HG03457 (cell line): ENCODE results near the gene SPECC1L.
"Not testable (repeated sequence)": the region's sequence is repeated elsewhere in the genome, so short reads cannot be mapped to it uniquely, and the experiment has no call there.

Source experiments
- ATAC-seq: cut with Tn5 transposase; IDR thresholded peaks from one replicate; pipeline ENCODE4 v1.9.1; 2021; ENCODE audit warnings: moderate number of reproducible peaks; ENCODE audit not compliant: unreplicated experiment

The SPECC1L gene

GRCh38 chr22:24285245-24285644 lies 14.6 kb downstream of the SPECC1L start:
- no peak for ATAC-seq

DNA sequence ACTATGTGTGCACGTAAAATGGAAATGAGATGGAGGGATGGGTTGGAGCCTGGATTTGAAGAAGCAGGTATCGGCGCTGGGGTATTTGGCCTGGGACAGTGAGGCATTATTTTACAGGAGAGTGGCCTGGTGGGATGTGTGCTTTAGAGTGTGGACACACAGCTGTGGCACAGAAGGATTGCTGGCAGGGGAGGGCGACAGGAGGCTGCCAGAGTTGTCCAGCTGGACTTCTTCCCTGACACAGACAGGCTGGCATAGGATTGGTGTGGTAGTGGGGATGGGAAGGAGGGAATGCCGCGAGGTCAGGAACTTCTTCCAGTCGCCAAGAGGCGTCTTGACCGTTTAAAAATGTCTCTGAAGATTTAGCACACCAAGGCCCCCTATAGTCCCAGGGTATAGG lies 16.6 kb downstream of the SPECC1L start:
- not testable (repeated sequence) for ATAC-seq

- not testable (repeated sequence) for ATAC-seq
Measured at GRCh38 chr22:24287801-24288200, 17.2 kb downstream of the SPECC1L start.

GRCh38 chr22:24289114-24289513 lies 18.5 kb downstream of the SPECC1L start:
- no peak for ATAC-seq

DNA sequence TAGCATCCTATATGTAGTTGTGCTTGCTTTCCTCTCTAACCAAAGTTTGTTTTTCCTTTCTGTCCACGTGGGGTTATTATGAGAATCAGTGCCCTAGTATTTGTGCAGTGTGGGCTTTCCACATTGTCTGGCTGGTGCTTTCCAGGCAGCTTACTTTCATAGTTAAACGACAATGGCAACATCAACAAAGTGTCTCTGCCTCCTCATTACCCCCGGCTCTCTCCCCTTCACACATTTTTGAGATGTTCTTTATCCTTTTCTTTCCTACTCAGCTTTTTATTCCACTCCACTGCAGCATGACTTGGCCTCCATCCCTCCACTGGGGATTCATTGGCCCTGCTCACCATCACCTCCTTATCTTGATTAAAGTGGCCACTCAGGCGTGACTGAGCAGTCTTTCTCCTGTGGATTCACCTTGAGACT lies 19.1 kb downstream of the SPECC1L start:
- no peak for ATAC-seq

- ATAC-seq = no peak
Measured at GRCh38 chr22:24290459-24290858, 19.8 kb downstream of the SPECC1L start.

DNA sequence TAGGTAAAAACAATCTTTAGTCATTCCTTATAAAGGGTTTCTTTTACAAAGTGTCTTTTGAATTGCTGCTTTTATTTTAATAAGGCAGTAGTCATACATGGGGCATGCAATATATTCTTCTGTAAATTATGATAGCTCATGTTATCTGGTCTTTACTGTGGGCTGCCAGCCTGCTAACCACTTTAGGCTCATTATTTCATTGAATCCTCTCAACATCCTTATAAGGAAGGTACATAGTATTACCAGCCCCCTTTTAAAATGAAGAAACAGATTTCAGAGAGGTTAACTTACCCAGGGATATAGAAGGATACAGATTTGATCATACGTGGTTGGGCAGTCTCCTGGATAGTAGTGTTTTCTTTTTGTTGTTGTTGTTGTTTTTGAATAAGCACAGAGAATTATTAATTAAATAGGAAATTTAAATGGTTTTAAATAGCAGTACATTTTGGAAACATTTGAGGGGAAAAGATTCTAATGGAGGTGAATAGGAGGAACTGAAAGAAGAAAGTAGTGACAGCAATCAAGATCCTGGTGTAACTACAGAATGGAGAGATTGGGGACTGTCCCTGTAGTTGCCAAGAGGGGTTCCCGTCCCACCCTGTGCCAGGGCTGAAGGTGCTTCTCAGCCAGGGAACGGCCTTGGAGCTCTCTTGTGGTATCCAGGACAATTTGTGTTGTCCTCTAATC lies 21.0 kb downstream of the SPECC1L start:
- ATAC-seq = no peak

GRCh38 chr22:24292202-24292830 lies 21.7 kb downstream of the SPECC1L start:
- not testable (repeated sequence) for ATAC-seq

- not testable (repeated sequence) for ATAC-seq
Measured at GRCh38 chr22:24294913-24295312, 24.3 kb downstream of the SPECC1L start.

GRCh38 chr22:24298497-24299155 lies 28.0 kb downstream of the SPECC1L start:
- not testable (repeated sequence) for ATAC-seq

- not testable (repeated sequence) for ATAC-seq
Measured at GRCh38 chr22:24300522-24300921, 29.9 kb downstream of the SPECC1L start.

GRCh38 chr22:24302591-24302990 lies 32.0 kb downstream of the SPECC1L start:
- no peak for ATAC-seq

DNA sequence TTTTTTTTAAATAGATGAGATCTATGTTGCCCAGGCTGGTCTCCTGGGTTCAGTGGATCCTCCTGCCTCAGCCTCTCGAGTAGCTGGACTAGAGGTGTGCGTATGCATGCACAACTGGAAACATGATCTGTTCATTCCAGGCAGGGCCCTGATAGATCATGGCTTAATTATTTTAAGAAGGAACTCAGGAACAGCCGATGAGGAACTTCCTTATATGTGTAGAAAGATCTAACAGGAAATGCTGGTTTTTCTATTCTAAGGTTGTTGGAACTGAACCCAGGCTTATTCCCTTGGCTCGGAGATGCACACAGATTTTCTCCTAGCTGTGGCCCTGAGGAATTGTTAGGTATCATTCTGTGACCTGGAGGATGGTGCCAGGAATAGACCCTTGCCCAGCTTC lies 32.4 kb downstream of the SPECC1L start:
- no peak for ATAC-seq

DNA sequence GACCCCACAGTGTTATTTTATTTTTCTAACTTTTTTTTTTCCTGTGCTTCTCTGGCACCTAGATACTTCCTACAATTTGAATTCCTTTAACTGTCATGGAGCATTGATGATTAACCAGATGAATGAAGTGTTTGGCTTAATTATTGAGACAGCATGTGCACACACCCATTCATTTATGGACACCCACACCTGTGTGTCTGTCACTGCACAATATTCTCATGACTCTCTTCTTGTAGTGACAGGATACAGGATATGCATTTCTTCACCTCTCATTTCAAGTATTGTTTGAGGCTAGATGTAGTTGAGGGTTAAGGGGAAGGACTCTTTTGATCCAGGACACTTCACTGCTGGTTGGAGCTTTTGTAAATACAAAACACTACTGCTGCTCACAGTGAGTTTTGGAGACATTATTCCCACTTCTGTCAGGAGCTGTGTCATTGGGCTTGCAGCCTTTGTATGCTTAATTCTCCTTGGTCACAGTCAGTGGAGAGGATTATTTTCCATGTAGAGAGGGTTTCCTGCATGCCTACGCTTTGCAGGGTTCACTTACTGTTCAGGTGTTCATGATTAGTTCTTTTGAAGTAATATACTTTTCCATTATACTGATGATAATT lies 33.5 kb downstream of the SPECC1L start:
- ATAC-seq = no peak

DNA sequence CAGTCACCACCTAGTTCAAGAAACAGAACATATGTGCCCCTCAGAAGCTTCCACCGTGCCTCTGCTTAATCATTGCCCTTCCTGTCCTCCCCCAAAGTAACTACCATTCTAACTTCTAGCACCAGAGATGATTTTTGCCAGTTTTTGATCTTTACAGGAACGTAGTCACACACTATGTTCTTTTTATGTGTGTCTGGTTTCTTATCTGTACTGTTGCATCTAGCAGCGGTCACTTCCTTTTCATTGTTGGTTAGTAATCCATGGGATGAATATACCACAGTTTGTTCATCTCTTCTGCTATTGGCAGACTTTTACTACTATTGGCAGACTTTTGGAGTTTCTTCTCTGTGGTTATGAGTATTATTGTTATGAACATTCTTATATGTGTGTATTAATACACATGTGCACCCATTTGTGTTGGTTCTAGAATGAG lies 34.6 kb downstream of the SPECC1L start:
- no peak for ATAC-seq

GRCh38 chr22:24310969-24311368 lies 40.3 kb downstream of the SPECC1L start:
- ATAC-seq = no peak

- ATAC-seq = no peak
Measured at GRCh38 chr22:24315367-24315966, 44.8 kb downstream of the SPECC1L start.

- ATAC-seq = not testable (repeated sequence)
Measured at GRCh38 chr22:24316264-24316663, 45.6 kb downstream of the SPECC1L start.

DNA sequence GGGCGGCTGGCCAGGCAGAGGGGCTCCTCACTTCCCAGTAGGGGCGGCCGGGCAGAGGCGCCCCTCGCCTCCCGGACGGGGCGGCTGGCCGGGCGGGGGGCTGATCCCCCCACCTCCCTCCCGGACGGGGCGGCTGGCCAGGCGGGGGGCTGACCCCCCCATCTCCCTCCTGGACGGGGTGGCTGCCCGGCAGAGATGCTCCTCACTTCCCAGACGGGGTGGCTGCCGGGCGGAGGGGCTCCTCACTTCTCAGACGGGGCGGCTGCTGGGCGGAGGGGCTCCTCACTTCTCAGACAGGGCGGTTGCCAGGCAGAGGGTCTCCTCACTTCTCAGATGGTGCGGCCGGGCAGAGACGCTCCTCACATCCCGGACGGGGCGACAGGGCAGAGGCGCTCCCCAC lies 46.9 kb downstream of the SPECC1L start:
- ATAC-seq = not testable (repeated sequence)

GRCh38 chr22:24319451-24319850 lies 48.8 kb downstream of the SPECC1L start:
- no peak for ATAC-seq

DNA sequence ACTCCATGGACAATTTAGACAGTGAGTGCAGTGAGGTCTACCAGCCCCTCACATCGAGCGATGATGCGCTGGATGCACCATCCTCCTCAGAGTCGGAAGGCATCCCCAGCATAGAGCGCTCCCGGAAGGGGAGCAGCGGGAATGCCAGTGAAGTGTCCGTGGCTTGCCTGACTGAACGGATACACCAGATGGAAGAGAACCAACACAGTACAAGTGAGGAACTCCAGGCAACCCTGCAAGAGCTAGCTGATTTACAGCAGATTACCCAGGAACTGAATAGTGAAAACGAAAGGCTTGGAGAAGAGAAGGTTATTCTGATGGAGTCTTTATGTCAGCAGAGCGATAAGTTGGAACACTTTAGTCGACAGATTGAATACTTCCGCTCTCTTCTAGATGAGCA lies 51.4 kb downstream of the SPECC1L start:
- no peak for ATAC-seq
